NCI-H128 (cell line): ENCODE data around the gene CLDN6.

Experiments
- DNase-seq: peaks from one replicate; lab custom pipeline; 2025; ENCODE audit not compliant: unreplicated experiment; lab: John Stamatoyannopoulos, UW

The CLDN6 gene

DNA sequence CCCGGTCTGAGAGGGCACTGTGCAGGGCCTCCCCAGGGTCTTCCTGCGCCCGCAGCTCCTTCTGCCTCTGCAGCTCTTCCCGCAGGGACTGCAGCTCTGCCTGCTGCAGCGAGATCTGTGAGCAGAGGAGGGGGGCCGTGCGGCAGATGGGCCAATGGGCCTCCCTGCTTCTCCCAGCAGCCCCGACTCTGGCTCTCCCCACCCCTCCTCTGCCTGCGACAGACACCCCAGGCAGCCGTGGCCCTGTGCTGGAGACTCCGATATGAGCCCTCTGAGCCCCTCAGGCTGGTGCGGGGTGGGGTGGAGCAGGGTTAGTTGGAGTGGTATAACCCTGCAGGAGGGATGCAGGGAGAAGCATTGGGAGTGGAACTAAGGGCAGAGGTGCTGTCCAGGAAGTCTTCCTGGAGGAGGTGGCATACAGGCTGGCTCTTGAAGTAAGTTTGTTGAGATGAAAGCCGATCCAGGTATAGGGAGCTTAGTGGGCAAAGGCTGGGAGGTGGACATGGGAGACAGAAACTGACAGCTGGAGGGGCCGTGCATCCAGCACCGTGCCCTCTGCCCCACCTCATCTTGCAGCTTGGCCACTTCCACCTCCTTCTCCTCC, 10.8 kb upstream of the CLDN6 start:
- DNase-seq = no peak

DNA sequence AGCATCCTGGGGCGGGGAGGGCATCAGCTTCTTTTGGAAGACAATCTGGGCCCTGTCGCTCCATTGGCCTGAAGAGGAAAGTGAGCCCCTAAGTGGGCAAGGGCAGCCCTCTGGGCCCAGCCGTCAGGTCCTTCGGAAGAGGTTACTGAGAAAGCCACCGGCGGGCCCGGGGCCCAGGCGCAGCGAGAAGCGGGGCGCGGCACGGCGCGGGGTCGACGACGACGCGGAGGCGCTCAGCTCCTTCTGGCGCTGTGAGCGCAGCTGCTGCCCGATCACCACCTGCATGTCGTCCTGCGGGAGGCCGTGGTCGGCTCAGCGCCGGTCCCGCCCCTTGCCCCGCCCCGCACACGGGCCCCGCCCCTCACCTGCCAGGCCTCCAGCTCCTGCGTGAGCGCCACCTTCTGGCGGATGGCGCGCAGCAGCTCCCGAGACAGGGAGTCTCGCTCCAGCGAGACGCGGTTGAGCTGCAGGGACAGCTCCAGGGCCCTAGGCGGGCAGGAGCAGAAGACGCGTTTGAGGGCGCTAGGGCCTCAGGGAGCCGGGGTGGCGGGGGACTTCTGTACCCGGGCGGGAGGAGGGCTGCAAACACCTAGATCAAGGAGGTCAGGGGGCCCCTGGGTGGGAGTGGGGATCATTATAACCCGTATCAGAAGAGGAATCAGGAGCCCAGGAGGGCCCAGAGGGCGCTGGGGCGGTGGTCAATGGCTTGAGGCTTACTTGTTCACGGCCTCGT, 10.2 kb upstream of the CLDN6 start:
- DNase-seq = peak; percentile 50

GRCh38 chr16:3027489-3027795, 9.5 kb upstream of the CLDN6 start:
- no peak for DNase-seq

GRCh38 chr16:3026609-3027488, 8.9 kb upstream of the CLDN6 start:
- DNase-seq = no peak

DNA sequence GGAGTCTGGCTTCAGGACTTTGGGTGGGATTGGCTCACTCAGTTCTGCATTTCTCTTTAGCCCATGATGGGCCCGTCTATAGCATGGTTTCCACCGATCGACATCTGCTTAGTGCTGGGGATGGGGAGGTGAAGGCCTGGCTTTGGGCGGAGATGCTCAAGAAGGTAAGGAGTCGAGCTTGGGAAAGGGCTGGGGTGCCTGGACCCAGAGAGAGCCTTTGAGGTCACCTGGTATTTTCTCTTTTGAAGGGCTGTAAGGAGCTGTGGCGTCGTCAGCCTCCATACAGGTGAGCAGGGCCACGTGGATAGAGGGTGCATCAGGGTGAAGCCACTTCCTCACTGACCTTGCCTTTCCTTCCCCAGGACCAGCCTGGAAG, 8.0 kb upstream of the CLDN6 start:
- no peak for DNase-seq

DNA sequence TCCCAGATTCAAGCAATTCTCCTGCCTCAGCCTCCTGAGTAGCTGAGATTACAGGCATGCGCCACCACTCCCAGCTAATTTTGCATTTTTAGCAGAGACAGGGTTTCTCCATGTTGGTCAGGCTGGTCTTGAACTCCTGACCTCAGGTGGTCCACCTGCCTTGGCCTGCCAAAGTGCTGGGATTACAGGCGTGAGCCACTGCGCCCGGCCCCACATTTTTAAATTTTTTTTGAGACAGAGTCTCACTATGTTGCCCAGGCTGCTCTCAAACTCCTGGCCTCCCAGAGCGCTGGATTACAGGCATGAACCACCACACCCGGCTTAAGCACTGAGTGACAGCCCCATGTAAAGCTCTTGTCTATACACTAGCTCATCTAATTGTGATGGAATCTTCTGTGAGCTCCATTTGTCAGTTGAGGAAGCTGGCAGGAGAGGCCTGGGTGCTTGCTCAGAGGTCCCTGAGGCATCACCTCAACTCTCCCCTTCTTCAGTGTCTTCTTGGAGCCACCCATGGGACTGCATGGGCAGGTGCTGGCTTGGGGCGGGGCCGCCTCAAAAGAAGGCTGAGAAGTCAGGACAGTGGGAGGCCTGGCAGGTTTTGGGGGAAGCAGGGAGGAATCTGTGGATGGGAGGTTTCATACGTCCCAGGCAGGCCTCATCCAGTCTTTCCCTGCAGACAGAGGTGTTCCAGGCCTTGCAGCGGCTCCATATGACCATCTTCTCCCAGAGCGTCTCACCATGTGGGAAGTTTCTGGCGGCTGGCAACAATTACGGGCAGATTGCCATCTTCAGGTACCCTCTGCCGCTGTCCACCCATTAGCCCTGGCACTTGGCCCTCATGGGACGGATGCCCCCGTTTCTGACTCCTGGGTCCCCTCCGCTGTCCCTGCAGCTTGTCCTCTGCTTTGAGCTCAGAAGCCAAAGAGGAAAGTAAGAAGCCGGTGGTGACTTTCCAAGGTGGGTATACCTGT, 7.3 kb upstream of the CLDN6 start:
- no peak for DNase-seq

DNA sequence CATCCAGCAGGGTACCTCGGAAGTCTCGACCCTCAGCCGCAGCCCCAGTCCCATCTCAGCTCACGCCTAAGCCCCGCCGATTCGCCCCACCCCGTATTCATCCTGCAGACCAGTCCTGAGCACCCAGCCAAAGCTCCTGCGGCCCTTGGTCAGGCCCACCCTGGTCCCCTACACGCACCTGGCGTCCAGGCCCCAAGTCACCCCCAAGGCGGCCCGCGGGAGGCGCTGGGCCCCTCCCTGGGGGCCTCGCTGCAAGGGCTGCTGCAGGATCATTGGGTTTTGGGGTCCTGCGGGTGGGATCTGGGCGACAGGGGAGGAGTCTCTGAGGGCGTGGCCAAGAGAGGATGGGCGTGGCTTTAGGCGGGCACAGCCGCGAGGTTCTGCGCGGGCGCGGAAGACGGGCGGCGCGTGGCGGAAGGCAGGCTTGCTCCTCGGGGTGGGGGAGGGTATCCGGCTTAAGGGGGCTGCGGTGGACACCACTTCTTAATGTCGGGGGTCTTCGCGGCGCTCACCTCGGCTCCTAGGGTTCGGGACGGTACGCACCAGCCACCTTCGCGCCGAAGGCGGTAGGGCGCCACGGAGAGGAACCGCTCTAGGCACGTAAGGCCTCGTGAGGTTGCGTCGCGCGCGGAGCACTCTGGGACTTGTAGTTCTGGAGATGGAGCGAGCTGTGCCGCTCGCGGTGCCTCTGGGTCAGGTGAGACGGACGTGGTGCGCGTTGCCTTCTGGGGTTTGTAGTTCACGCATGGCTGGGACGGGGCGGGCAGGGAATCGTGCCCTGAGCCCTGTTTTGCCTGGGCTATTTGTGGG, 5.9 kb upstream of the CLDN6 start, which contains the start of the genes HCFC1R1 and THOC6:
Gene HCFC1R1, minus strand, starts transcription at position 274 of the 810 bp plus-strand sequence. Its CDS starts 1 bp downstream, at position 273.
Gene THOC6, plus strand, starts transcription at position 367 of the 810 bp plus-strand sequence. Its CDS starts 292 bp downstream, at position 659.
- DNase-seq = peak; percentile 81

- DNase-seq = no peak
Observed at GRCh38 chr16:3023415-3023668, 5.4 kb upstream of the CLDN6 start.

DNA sequence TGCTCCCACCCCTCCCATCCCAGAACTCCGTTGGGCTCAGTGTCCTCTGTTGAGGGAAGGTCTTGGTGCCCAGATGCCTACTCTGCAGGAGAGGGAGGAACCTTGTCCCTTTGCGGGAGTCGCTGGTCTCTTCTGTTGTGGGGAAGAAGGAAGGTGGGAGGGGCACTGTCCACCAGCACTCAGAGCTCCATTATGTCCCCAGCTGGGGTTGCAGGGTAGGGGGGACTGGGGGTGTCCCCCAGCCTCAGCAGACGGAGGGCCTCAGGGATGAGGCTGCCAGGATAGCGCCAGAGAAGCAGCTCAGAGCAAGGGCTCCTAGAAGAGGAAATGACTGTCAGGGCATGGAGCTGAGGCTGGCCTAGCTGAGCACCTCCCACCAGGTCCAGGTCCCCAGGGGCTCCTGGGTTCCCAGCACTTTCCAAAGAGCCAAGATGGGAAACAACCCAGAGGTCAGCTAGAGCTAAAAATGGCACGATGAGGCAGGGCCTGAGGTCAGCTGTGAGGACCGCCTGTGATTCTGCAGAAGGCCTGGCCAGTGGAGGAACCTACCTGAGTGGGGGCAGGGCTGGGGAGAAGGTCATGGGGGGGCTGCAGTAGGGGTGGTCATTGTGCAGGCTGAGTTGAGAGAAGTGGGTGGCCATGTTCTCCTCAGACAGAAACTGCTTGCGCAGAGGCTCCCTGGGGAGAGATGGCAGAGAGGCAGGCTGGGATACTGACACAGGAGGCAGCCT, 4.9 kb upstream of the CLDN6 start:
- DNase-seq = no peak

- DNase-seq = no peak
Observed at GRCh38 chr16:3022208-3022683, 4.3 kb upstream of the CLDN6 start.

- DNase-seq = no peak
Observed at GRCh38 chr16:3021449-3022207, 3.6 kb upstream of the CLDN6 start.

- no peak for DNase-seq
Observed at GRCh38 chr16:3020604-3021448, 2.8 kb upstream of the CLDN6 start.

DNA sequence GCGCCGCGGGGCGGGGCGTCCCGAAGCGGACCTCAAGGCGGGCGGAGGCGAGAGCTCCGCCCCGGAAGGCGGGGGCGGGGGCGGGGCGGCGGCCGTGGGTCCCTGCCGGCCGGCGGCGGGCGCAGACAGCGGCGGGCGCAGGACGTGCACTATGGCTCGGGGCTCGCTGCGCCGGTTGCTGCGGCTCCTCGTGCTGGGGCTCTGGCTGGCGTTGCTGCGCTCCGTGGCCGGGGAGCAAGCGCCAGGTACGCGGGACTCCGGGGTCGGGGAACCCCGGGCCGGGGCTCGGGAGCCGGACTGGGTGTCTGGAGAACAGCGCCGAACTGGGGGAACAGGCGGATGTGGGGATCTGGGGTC, 2.2 kb upstream of the CLDN6 start, which contains the start of gene TNFRSF12A:
Gene TNFRSF12A, plus strand, starts transcription at position 122 of the 357 bp plus-strand sequence. Its CDS starts 30 bp downstream, at position 152.
- no peak for DNase-seq

DNA sequence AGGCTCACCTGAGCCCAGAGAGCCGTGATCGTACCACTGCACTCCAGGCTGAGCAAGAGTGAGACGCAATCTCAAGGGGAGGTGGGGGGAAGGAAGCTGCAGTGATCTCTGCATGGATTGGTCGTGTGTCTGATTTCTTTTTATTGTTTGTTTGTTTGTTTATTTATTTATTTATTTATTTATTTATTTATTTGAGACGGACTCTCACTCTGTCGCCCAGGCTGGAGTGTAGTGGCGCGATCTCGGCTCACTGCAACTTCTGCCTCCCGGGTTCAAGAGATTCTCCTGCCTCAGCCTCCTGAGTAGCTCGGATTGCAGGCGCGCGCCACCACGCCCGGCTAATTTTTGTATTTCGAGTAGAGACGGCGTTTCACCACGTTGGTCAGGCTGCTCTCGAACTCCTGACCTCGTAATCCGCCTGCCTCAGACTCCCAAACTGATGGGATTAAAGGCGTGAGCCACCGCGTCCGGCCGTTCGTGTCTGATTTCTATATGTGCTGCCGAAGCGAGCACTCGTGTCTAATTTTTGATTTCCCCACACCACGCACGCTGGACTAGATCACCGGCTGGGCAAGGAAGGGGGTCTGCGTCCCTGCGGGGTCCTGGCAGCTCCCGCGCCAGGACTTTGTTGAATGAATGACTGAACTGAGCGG, 1.7 kb upstream of the CLDN6 start:
- DNase-seq = no peak

GRCh38 chr16:3017344-3017743, 639 bp downstream of the CLDN6 start:
- DNase-seq = no peak

GRCh38 chr16:3015865-3016521, 2.0 kb downstream of the CLDN6 start:
- no peak for DNase-seq

GRCh38 chr16:3014971-3015370, 3.0 kb downstream of the CLDN6 start:
- DNase-seq = no peak
